Measurements from ENCODE around the gene AQP12B.

AQP12B gene

GRCh38 chr2:240707821-240708220 is 25.1 kb upstream of the AQP12B start:
- no peak overlapping the region for H3K27ac ChIP-seq (ENCODE audit: low read length)
- H3K27me3 ChIP-seq (ENCODE audit: low read depth, low read length) = no peaks in the 10 kb centered on the region
- H3K36me3 ChIP-seq (replicated peaks; ENCODE audit: low read depth, low read length) = no peaks in the 10 kb centered on the region
- no peaks in the 10 kb centered on the region for H3K9me3 ChIP-seq (ENCODE audit: insufficient read depth, low read length)
- H4K20me1 ChIP-seq (ENCODE audit: insufficient read depth, low read length) = no peaks in the 10 kb centered on the region
- TF ChIP-seq EZH2phosphoT487 (IDR thresholded peaks at IDR 0.05; ENCODE audit: low read depth) (no peak), CTCF (IDR thresholded peaks at IDR 0.05; ENCODE audit: low read depth, low read length) (no peak)
- no peak overlapping the region for H2AFZ ChIP-seq (ENCODE audit: low read depth, low read length)
- no peaks in the 10 kb centered on the region for H3K4me1 ChIP-seq (ENCODE audit: low read length)
- H3K4me3 ChIP-seq (ENCODE audit: low read length) = no peak overlapping the region
- no peak overlapping the region for H3K9ac ChIP-seq (ENCODE audit: low read length)
- no peak overlapping the region for H3K4me2 ChIP-seq (ENCODE audit: low read length)
- H3K79me2 ChIP-seq (ENCODE audit: low read length) = no peaks in the 10 kb centered on the region

GRCh38 chr2:240707043-240707756 is 24.5 kb upstream of the AQP12B start:
- no peak for TF ChIP-seq CTCF (IDR thresholded peaks at IDR 0.05; ENCODE audit: low read depth, low read length)
- TF ChIP-seq EZH2phosphoT487 (IDR thresholded peaks at IDR 0.05; ENCODE audit: low read depth) = no peak
- no peak overlapping the region for H3K4me3 ChIP-seq (ENCODE audit: low read length)
- no peaks in the 10 kb centered on the region for H3K36me3 ChIP-seq (replicated peaks; ENCODE audit: low read depth, low read length)
- no peaks in the 10 kb centered on the region for H3K79me2 ChIP-seq (ENCODE audit: low read length)
- no peaks in the 10 kb centered on the region for H3K4me1 ChIP-seq (ENCODE audit: low read length)
- no peak overlapping the region for H3K4me2 ChIP-seq (ENCODE audit: low read length)
- H3K27me3 ChIP-seq (ENCODE audit: low read depth, low read length) = no peaks in the 10 kb centered on the region
- H3K27ac ChIP-seq (ENCODE audit: low read length) = no peak overlapping the region
- H2AFZ ChIP-seq (ENCODE audit: low read depth, low read length) = no peak overlapping the region
- H3K9me3 ChIP-seq (ENCODE audit: insufficient read depth, low read length) = no peaks in the 10 kb centered on the region
- H4K20me1 ChIP-seq (ENCODE audit: insufficient read depth, low read length) = no peaks in the 10 kb centered on the region
- no peak overlapping the region for H3K9ac ChIP-seq (ENCODE audit: low read length)

GRCh38 chr2:240705204-240705791 is 22.6 kb upstream of the AQP12B start:
- no peak for TF ChIP-seq CTCF (IDR thresholded peaks at IDR 0.05; ENCODE audit: low read depth, low read length)
- no peak for TF ChIP-seq EZH2phosphoT487 (IDR thresholded peaks at IDR 0.05; ENCODE audit: low read depth)
- Histone ChIP-seq H3K4me3 (ENCODE audit: low read length) (no peak overlapping the region), H4K20me1 (ENCODE audit: insufficient read depth, low read length) (no peaks in the 10 kb centered on the region), H3K79me2 (ENCODE audit: low read length) (no peaks in the 10 kb centered on the region), H3K9me3 (ENCODE audit: insufficient read depth, low read length) (no peaks in the 10 kb centered on the region), H3K4me2 (ENCODE audit: low read length) (no peak overlapping the region), H3K36me3 (replicated peaks; ENCODE audit: low read depth, low read length) (no peaks in the 10 kb centered on the region), H3K9ac (ENCODE audit: low read length) (no peak overlapping the region), H2AFZ (ENCODE audit: low read depth, low read length) (no peak overlapping the region), H3K27ac (ENCODE audit: low read length) (no peak overlapping the region), H3K27me3 (ENCODE audit: low read depth, low read length) (no peaks in the 10 kb centered on the region), H3K4me1 (ENCODE audit: low read length) (no peaks in the 10 kb centered on the region)

GRCh38 chr2:240704651-240705050 is 22.0 kb upstream of the AQP12B start:
- Histone ChIP-seq H3K4me3 (ENCODE audit: low read length) (no peak overlapping the region), H3K9me3 (ENCODE audit: insufficient read depth, low read length) (no peaks in the 10 kb centered on the region), H4K20me1 (ENCODE audit: insufficient read depth, low read length) (no peaks in the 10 kb centered on the region), H2AFZ (ENCODE audit: low read depth, low read length) (no peak overlapping the region), H3K4me2 (ENCODE audit: low read length) (no peak overlapping the region), H3K36me3 (replicated peaks; ENCODE audit: low read depth, low read length) (no peaks in the 10 kb centered on the region), H3K9ac (ENCODE audit: low read length) (no peak overlapping the region), H3K79me2 (ENCODE audit: low read length) (no peaks in the 10 kb centered on the region), H3K27ac (ENCODE audit: low read length) (no peak overlapping the region), H3K4me1 (ENCODE audit: low read length) (no peaks in the 10 kb centered on the region), H3K27me3 (ENCODE audit: low read depth, low read length) (no peaks in the 10 kb centered on the region)
- TF ChIP-seq CTCF (IDR thresholded peaks at IDR 0.05; ENCODE audit: low read depth, low read length) = no peak
- TF ChIP-seq EZH2phosphoT487 (IDR thresholded peaks at IDR 0.05; ENCODE audit: low read depth) = no peak

All from OCI-LY3 (cell line).